Measurements from ENCODE around the gene ANGPT4.

The ANGPT4 gene

GRCh38 chr20:934186-934840 is 18.2 kb upstream of the ANGPT4 start:
- no peak for DNase-seq

GRCh38 chr20:933029-933428 is 16.9 kb upstream of the ANGPT4 start:
- no peak for DNase-seq

DNA sequence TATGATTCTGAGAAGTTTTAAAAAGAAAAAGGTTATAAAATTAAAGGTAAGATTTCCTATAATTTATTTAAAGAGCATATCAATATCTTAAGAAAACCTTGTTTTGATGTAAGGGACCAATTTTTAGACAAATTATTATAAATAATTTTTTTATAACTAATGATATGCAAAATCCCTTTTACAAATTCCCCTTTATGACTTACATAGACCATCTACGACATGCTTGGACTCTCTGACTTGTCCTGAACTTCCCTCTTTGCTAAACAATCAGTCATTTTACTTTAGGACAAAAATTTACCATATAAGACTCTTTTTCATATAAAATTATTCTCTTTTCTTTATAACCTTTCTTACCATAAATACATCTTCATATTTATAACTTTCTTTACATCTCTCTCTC is 15.3 kb upstream of the ANGPT4 start:
- DNase-seq, result peak; percentile 28

GRCh38 chr20:926670-927069 is 10.5 kb upstream of the ANGPT4 start:
- no peak for DNase-seq

DNA sequence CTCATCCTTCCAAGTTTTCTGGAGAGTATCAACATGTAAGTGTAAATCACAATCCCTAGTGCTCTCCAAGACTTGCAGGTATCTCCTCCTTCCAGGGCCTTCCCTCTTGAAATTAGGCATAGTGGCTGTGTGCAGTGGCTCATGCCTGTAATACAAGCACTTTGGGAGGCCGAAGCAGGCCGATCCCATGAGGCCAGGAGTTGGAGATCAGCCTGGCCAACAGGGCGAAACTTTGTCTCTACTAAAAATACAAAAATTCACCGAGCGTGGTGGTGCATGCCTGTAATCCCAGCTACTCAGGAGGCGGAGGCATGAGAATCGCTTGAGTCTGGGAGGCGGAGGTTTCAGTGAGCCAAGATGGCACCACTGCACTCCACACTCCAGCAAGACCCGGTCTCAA is 9.4 kb upstream of the ANGPT4 start:
- no peak for DNase-seq

- DNase-seq, result no peak
These were observed 8.5 kb upstream of the ANGPT4 start for GRCh38 chr20:924639-925038.

- no peak for DNase-seq
These were observed 6.6 kb upstream of the ANGPT4 start for GRCh38 chr20:922781-923180.

DNA sequence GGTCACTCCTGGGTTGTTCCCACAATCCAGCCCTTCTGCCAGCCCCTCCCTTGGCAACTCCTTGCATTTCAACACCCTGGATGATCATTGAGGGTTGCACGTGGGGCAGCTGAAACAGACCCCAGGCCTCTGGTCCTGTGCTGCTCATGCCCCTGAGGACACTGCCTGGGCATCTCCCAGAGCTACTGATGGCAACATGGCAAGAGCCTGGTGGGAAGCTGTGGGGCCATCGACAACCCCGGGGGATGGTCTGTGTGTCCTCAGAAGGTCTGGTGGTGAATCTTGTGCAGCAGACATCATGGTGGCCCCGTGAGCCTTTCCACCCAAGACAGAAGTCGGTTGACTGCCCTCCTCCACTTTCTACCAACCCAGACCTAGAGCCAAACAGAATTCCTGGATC is 4.9 kb upstream of the ANGPT4 start:
- no peak for DNase-seq

DNA sequence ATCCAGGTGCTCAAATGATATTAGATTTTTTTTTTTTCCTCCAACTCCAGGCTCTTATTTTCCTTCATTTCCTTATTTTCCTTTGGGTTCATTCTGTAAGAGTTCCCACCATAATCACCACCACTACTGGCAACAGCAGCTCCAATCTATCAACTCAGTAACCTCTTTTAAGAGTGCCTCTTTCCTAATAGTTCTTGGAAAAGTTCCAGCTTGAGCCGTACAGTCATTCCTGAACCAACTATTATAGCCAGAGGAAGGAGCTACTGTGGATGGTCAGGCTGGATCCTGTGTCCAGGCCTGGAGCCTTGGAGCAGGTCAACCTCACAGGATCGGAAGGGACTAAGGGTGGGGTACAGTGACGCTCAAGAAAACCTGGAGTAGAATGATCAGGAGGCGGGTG is 4.2 kb upstream of the ANGPT4 start:
- DNase-seq, result no peak

DNA sequence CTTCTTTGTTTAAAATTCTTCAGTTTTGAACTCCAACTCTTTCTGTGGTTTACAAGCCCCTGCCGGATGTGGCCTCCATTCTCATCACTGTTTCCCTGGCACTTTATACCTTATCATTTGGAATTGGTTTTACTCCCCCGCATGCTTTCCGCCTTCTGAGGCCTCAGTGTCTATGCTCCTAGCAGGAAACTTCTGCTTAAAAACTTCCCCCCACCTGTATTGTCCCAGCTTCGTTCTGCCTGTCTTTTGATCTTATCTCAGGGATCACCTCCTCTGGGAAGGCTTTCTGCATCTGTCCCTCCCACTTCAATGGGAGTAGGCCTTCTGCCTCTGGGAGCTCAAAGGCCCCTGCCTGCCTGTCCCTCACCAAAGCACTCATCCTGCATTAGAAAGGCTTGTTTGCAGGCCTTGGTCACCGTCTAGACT is 3.4 kb upstream of the ANGPT4 start:
- DNase-seq, result peak; percentile 39

GRCh38 chr20:917416-917815 is 1.3 kb upstream of the ANGPT4 start:
- DNase-seq, result peak; percentile 47

GRCh38 chr20:916825-917224 is 691 bp upstream of the ANGPT4 start:
- no peak for DNase-seq

DNA sequence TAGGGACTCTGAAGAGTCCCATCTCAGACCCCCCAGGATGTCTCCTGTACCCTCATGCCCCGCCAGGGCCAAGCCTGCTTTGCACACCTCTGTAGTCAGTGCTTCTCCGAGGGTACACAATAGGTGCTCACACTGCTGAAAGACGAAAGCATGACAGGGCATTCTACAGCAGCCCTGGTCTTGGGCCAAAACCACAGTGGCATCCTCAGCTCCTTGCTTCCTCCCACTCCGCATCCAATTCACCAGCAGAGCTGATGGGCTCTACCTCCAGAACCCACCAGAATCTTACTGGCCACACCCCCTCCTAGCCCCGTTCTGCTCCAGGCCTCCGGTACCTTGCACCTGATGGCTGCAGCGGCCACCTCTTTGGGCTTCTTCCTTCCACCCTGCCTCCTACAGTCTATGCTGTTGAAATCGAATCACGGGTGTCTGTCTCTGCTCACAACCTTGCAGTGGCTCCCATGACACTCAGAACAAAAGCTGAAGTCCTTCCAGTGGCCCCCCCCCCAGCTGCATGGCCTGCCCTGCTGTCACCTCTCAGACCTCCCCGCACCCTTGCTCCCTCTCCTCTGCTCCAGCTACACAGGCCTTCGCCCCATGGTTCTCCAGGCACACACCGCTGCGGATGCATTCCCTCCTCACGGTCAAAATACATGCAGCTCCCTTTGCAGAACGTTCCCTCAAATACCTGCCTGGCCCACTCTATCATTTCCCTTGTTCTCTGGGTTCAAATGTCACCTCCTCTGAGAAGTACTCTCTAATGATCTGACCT is 1.2 kb downstream of the ANGPT4 start:
- no peak for DNase-seq

- DNase-seq, result no peak
These were observed 2.8 kb downstream of the ANGPT4 start for GRCh38 chr20:913306-913849.

- no peak for DNase-seq
These were observed 4.1 kb downstream of the ANGPT4 start for GRCh38 chr20:911882-912600.

DNA sequence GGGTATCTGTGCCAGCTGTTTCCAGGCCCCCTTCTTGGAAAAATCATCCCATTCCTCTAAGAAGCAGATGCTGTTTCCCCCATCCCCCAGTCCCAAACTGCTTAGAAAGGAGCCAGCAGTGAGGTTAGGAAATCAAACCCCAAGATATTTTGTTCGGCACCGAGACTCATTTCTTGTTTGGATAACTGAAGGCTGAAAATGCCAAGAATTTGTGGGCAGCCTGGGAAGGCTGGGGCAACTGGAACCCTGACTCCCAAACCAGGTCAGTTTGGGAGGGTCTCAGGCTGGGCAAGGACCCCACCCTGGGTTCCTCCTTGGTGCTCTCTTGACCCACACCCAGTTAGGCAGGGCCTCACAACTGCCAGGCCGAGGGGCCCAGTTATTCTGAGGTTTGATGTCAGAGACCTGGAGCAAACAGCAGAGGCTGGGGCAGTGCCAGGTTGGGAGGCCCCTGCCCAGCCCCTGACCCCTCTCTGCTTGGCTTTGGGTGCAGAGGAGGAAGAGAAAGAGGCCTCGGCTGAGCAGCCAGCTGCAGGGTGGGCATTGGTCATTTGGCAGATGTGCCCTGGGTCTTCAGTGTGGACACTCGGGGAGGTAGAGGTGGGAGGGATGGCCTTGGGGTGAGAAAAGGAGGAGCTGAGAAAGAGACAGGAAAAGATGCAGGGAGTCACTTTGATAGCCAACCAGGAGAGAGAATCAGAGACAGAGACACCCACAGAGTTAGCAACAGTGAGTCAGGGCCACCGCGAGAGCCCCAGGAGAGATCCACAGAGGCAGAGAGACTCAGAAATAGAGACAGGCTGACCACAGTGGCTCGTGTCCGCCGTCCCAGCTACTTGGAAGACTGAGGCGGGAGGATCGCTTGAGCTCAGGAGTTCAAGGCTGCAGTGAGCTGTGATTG is 5.0 kb downstream of the ANGPT4 start:
- DNase-seq, result no peak

GRCh38 chr20:910132-910869 is 5.8 kb downstream of the ANGPT4 start:
- no peak for DNase-seq

DNA sequence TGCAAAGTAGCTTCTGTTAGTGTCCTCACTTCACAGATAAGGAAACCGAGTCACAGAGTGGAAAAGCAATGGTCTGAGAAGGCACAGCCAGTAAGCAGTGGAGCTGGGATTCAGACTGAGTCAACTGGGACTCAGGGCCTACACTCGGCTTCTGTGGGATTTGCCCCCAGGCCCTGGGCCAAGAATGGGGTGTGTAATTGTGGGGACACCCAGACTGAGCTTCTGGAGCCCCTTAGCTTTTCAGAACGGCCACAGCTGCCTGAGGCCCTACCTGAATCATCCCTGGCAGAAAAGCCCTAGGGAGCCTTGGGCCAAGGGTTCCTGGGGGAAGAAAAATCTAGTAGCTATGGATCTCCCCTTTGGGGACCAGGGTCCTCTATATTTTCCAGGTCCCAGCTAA is 6.5 kb downstream of the ANGPT4 start:
- no peak for DNase-seq

- DNase-seq, result no peak
These were observed 9.3 kb downstream of the ANGPT4 start for GRCh38 chr20:906703-907270.

- no peak for DNase-seq
These were observed 10.1 kb downstream of the ANGPT4 start for GRCh38 chr20:906001-906520.

GRCh38 chr20:905396-905961 is 10.7 kb downstream of the ANGPT4 start:
- no peak for DNase-seq
